ENCODE data around the gene EHMT1.

The EHMT1 gene

DNA sequence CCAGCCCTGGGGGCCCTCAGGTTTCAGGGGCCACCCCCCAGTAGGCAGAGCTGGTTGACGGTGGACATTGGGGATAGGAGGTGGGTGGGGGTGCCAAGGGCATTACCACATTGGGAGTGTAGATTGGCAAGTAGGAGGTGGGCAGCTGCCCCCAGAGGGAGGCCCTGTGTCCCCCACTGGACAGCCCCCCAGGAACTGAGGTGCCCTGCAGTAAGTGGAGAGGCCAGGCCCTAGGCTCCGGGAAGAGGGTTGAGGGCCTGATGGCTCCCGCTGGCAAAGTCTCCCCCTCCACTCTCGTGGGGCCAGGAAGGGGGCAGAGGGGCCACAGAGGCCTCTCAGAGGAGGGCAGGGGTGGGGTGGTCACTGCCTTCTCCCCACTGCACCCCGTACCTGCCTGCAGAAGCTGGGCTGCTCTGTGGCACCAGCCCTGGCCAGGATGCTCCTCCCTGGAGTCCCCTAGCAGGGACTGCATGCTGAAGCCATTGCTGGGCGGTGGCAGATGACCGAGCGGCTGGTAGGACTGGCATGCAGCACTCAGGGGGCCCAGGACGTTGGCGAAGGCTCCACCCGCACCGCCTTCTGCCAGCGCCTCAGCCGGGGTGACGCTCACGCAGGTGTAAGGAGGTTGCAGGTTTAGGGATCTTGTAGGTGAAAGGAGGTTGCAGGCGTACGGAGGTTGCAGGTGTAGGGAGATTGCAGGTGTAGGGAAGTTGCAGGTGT is 169.1 kb downstream of the EHMT1 start:
- no peak for DNase-seq (ENCODE audit: low read depth)

DNA sequence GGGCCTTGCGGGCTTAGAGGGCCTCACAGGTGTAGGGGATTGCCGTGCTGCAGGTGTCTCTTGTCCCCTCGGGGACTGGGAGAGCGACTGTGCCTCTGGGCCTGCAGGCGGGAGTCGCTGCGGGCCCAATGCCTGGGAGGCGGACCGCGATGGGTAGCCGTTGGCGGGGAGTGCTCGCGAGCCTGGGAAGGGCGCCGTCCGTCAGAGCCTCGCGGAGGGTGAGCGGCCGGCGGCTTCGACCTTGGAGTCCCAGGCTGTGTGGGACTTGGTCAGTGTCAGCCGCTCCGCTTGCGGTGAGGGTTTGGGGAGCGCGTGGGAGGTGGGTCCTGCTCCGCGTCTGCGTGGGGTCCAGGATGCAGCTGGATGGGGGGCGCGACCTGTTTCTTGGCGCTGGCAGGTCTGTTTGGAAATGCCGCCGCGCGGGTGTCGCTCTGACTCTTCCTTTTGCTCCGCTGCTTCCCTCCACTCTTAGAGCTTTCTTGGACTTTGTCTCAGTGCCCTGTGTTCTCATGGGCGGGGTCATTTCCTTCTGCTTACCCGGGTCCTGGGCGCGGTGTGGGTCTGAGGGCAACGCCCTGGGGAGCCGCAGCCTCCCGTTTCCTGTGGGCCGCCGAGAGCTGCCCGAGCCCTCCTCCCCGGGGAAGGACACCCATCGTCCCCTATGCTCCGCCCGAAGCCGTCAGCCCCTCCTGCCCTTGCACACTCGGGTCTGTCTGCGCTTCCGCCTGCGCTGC is 169.9 kb downstream of the EHMT1 start:
- DNase-seq (ENCODE audit: low read depth) = no peak

DNA sequence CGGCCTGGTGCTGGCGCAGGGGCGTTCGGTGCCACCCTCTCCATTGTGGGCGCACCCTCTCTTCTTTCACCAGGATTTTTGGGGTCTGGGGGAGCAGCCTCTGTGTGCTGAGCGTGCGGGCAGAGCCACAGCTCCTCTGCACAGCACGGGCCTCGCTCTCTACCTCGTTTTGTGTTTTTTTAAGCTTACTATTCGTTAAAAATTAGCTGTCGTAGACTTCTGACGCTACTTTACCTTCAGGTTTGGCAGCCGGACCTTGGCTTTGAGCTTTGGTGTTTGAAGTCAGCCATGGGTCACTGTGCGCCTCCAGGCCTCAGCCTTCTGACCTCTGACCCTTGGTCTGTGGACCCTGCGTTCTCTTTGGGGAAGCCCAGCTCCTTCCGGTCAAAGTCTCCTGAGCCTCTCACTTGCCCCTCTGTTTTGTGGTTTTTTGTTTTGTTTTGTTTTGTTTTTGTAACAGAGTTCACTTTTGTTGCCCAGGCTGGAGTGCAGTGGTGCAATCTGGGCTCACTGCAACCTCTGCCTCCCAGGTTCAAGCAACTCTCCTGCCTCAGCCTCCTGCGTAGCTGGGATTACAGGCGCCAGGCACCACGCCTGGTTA is 170.6 kb downstream of the EHMT1 start:
- DNase-seq (ENCODE audit: low read depth) = no peak

DNA sequence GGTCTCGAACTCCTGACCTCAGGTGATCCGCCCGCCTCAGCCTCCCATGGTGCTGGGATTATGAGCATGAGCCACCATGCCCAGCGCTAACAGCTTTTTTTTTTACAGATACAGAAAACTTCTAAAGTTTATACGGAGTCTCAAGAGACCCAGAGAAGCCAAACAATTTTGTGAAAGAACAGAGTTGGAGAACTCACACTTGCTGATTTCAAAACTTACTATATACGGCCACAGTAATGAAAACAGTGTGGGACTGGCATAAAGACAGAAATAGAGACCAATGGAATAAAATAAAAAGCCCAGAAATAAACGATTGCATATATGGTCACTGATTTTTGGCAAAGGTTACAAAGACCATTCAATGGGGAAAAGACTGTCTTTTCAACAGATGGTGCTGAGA is 173.1 kb downstream of the EHMT1 start:
- no peak for DNase-seq (ENCODE audit: low read depth)

DNA sequence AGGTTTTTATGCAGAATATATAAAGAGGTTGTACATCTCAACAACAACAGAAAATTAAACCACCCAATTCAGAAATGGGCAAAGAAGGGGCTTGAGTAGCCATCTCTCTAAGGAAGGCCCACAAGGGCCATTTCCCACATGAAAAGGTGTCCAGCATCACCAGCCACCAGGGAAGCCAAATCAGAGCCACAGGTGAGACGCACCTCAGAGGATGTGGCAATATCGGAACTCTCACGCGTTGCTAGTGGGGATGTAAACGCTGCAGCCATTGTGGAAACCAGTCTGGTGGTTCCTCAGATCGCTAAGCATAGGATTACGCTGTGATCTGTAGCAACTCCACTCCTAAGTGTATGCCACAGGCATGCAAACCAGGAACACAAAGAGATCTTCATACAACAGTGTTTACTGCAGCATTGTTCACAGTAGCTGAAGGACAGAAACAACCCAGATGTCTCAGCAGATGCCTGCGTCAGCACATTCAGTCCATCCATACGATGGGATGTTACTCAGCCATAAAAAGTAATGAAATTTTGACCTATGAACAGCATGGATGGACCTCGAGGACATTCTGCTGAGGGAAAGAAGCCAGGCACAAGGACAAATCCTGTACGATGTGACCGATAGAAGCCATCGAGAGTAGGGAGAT is 174.5 kb downstream of the EHMT1 start:
- no peak for DNase-seq (ENCODE audit: low read depth)

DNA sequence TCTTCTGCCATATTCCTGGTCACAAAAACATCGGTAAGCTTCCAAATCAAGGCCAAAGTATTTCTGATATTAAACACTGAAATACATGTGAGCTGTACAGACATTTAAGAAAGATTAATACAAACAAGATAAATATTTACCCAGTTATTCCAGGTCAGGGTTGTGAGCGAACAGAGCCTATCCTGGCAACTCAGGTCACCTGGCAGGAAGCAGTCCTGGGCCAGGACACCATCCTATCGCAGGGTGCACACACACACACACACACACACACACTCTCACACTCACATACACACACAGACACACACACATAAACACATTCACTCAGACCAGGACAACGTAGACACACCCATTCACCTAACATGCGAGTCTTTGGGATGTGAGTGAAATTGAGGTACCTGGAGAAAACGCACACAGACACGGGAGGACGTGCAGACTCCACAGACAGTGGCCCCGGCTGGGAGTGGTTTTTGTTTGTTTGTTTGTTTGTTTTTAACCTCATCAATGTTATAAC is 176.4 kb downstream of the EHMT1 start:
- no peak for DNase-seq (ENCODE audit: low read depth)

DNA sequence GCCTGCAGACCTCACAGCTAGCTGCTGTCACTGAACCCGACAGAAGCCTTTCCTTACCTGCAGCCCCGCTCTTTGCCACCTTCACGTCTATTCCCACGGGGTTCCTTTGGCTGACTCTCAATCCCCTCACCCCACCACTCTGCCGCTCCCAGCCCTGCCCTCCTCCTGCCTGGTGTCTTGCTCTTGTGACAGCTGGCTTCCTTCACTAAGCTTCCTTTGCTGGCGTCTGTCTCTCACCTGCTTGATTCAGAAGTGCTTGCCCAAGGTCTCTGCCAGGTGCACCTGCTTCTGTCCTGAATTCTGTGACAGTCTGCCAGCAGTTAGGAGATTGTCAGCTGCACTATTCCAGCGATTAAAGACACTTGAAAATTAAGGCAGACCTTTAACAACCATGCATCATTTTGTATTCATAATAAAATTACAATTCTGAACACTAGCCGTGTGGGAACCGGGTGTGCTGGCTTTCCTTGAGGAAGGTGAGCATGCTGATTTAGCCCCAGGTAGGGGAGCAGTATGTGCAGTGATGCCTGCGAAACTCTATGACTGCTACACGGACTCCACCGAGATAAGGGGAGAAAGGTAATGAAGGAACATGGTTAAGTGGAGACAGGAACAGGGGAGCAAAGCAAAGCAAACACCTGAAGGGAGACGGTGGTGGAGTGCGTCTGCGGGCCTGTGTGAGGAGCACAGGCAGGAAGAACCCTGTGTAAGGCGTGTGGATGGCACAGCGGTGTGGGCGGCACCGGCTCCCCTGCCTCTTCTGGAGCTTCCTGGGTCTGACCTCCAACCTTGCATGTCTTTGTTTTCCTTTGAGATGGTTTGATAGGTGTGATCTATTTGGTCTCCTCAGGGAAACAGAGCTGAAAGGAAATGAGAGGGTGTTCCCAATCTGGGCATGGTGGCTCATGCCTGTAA is 178.7 kb downstream of the EHMT1 start:
- DNase-seq (ENCODE audit: low read depth) = no peak

DNA sequence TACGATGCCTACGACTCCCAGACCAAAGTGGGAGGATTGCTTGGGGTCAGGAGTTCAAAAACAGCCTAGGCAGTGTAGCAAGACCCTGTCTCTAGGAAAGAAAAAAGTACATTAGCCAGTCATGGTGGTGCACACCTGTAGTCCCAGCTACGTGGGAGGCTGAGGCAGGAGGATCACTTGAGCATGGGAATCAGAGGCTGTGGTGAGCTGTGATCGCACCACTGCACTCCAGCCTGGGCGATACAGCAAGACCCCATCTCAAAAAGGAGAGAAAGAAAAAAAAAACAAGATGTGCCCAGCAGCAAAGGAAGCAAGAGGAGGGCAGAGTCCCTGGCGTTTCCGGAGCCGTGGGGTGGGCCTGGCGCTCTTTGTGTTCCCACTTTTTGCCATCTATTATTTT is 179.3 kb downstream of the EHMT1 start:
- DNase-seq (ENCODE audit: low read depth) = no peak

DNA sequence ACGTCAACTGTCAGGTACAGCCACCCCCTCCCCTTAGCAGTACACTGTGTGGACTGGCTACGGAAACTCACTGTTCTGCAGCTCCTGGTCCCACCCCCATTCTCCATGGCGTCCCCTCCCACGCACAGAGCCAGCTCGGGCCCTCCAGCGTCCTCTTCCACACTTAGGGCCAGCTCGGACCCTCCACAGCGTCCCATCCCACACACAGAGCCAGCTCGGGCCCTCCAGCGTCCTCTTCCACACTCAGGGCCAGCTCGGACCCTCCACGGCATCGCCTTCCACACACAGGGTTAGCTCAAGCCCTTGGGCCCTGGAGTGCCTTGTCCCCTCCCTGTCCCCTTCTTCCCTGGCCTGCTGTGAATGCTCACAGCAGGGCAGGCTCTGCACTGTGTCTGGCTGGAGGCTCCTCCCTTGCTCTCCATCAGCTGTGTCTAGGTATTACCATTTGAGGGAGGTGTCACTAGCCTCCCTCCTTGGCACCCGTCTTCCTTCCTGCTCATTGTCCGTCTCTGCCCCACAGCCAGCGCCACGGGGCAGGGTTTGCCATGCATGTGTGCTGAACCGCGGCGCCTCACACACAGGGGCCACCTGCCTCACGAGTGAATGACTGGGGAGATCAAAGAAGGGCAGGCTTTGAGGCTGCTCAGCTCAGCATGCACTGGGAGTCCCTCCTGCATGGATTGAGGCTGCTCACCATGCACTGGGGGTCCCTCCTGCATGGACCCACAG is 180.3 kb downstream of the EHMT1 start:
- DNase-seq (ENCODE audit: low read depth) = no peak

DNA sequence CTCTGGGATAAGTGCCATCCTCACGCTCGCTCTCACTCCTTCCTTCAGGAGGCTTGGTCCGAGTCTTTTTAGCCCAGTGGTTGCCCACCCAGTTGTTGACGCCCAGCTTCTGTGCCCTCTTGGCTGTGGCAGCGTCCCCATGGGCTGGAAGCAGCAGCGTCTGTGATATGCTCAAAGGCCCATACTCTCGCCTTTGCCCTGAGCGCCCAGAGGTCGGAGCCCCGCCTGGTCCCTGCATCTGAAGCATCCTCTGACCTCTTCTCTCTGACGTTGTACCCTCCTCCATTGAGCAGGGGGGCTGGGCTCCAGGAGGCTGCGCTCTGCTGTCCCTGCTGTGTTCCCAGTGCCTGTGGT is 180.8 kb downstream of the EHMT1 start:
- no peak for DNase-seq (ENCODE audit: low read depth)

DNA sequence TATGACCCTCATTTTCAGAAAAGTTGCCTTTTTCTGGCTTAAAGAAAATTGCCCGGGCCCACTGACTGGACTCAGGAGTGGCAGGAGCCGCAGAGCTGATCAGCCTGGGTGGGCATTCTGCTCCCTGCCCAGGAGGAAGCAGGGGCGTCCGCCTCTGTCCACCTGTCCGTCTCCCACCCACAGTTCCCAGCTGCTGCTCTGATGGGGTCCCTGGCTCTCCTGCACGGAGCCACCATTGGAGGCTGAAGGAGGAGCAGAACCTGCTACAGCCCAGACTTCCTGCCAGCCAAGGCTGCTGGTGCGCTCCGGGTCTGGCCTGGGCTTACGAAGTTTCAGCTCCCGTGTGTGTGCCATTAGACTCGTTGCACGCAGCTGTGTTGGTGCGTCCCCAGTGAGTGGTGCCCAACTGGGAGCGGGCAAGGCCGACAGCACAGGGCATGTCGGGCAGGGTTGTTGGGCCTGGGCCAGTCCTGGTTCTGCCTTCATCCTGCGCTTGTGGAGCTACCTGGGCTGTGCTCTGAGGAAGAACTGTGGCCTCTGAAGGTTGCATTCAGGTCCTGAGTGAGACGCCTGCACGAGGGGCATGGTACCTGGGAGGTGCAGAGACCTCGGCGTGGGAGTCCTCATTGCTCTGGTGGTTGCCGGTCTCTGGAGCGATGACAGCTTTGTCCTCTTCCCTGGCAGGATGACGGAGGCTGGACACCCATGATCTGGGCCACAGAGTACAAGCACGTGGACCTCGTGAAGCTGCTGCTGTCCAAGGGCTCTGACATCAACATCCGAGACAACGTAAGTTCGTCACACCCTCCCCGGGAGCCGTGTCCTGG is 181.6 kb downstream of the EHMT1 start:
- DNase-seq (ENCODE audit: low read depth) = no peak

DNA sequence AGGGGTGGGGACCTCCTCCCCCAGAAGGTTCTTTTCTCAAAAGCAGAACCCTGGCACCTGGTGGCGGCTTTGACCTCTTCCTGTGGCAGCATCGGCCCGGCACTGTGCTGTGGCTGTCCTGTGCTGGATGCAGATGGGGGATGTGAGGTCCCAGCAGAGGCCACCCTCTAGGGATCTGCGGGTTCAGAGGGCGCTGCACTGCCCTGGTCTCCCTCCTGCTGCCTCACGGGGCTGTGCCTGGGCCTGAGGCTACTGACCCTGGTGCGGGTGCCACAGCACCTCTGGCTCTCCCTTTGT is 182.2 kb downstream of the EHMT1 start:
- no peak for DNase-seq (ENCODE audit: low read depth)

DNA sequence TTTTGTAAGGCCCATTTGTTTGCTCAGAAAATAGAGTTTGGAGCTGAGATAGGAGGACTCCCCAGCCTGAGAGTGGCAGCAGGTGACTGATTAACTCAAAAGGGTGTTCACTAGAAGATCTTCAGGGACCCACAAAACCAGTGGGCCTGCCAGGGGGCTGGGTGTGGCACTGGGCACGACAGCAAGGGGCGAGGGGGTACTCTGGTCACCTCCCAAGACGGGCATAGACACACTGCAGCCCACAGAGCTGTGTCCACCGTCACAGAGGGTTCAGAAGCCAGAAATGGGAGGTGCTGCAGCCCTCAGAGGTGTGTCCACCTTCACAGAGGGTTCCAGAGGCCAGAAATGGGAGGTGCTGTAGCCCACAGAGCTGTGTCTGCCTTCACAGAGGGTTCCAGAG is 183.2 kb downstream of the EHMT1 start:
- DNase-seq (ENCODE audit: low read depth) = no peak

DNA sequence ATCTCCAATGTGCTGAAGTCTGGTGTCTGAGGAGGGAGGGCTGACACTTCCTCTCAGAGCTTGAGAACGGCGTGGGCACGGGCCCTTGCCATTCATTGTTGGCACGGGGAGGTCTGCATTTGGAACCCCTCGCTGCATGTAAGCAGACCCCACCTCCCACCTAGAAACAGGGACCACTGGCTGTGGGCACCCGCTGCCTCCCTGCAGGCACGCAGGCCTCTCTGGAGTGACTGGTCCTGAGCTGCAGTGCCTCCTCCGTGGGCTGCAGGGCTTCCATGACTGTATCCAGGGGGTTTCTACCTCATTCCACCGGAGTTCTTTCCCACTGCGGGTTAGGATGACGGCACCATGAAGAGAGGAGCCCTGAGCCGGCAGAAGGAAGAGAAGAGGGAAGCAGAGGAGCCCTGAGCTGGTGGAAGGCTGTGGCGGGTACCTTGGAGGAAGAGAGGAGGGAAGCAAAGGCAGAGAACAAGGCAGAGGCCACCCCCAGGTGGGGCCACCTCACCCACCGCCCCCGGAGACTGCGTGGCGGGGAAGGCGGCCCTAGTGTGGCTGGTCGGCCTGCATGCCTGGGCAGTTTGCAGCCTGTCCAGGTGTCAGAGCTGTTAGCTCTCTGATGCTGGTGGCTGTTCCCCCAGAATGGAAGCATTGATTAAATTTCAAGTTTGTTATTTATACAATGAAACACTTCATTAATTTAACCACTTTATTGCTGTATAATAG is 183.9 kb downstream of the EHMT1 start:
- no peak for DNase-seq (ENCODE audit: low read depth)

DNA sequence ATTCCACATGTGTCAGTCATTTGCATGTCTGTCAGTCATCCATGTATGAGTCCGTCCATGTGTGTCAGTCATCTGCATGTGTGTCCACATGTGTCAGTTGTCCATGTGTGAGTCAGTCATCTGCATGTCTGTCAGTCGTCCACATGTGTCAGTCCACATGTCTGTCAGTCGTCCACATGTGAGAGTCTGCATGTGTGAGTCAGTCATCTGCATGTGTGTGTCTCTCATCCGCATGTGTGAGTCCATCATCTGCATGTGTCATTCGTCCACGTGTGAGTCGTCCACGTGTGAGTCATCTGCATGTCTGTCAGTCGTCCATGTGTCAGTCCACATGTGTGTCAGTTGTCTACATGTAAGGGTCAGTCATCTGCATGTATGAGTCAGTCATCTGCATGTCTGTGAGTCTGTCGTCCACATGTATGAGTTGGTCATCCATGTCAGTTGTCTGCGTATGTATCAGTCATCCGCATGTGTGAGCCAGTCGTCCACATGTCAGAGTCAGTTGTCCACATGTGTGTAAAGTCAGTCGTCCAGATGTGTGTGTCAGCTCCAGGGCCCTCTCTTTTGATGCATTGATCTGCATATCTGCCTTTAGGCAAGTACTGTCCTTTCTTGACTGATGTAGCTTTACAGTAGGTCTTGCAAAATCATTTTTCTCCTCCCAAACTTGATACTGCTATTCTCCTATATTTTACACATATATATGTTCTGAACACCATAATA is 186.3 kb downstream of the EHMT1 start:
- DNase-seq (ENCODE audit: low read depth) = no peak

DNA sequence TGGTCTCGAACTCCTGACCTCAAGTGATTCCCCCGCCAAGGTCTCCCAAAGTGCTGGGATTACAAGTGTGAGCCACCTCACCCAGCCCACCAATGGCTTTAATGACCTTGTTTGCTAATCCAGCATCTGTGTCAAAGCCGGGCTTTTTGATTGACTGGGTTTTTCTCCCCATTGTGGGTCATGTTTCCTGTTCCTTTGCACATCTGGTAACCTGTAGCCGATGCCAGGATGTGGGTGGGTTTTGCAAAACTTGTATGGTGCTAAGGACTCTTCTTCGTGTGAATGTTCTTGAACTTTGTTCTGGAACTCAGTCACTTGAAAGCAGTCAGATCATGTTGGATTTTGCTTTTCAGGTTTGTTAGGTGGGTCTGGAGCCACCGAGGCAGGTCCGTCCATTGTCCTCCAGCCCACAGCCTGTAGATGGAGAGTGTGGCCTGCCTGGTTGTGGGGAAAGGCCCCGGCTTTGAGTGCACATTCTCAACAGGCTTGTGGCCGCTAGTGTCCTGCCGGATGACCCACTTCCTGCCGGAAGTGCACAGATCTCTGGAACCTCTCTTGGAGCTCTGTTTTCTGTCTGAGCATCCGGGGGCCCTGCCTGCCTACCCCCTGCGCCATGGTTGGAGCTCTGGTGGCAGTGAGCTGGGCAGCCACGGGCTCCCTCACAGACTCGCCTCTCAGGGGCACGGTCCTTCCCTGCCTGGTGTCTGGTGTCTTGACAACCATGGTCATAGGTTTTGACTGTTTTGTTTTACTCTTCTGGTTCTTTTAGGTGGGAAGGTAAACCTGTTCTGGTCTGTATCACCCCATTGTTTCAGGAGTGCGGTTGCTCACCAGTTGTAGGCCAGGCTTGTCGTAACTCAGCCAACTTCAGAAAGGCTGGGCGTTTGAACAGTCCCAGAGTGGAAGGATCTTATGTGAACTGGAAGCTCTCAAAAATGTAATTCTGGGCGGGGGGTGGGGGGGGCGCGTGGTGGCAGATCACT is 189.2 kb downstream of the EHMT1 start:
- DNase-seq (ENCODE audit: low read depth) = no peak

DNA sequence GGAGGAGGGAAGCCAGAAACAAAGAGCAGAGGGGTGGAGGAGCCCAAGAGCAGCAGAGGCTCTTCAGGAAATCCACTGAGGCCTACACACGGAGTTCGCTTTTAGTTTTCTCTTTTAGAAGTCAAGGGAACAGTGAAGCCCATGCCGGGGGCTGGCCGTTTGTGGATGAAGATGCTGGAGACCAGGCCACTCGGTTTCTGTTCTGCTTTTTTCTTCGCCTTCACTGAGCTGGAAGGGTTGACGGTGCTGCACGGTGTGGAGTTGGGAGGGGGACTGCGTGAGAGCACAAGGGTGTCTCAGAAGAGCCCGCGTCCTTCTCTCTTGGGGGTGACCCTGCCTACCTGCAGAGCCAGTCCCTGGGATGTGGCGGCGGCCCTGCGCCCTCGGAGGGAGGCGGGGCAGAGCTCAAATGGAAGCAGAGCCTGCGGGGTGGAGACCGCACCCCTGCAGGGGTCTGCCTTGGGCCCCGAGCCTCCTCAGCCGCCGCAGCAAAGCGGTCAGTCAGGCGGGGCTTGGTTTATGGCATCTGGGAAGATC is 190.3 kb downstream of the EHMT1 start:
- no peak for DNase-seq (ENCODE audit: low read depth)
